HepG2 (cell line): ENCODE data around the gene SYNGR2. TPM values are rescaled to one million over a fixed set of nuclear protein-coding genes. Genes with fewer than 3 reads are reported as not detected.
A peak's percentile ranks its signal among the peaks of the same experiment; 100 is the strongest.

Experiments used
- ATF1 ChIP-seq: IDR thresholded peaks from 2 replicates; pipeline ENCODE4 v1.6.1; 2016; ENCODE audit warnings: mild to moderate bottlenecking, control low read depth
- ATF2 ChIP-seq: sonication (generic); formaldehyde crosslinking; IDR thresholded peaks from 2 replicates; pipeline ENCODE4 v1.4.0; 2020; ENCODE audit warnings: missing genetic modification reagents
- FOXP4 ChIP-seq: sonication (generic); formaldehyde crosslinking; IDR thresholded peaks from 2 replicates; pipeline ENCODE4 v1.4.0; 2020; ENCODE audit warnings: missing genetic modification reagents
- LBX2 ChIP-seq: sonication (generic); formaldehyde crosslinking; IDR thresholded peaks from 2 replicates; pipeline ENCODE4 v1.5.0; 2020; ENCODE audit warnings: missing genetic modification reagents, mild to moderate bottlenecking, borderline replicate concordance
- SAFB2 ChIP-seq: sonication (generic); formaldehyde crosslinking; IDR thresholded peaks from 2 replicates; pipeline ENCODE4 v1.5.1; 2020; ENCODE audit warnings: missing genetic modification reagents, low read depth, mild to moderate bottlenecking, borderline replicate concordance
- SCMH1 ChIP-seq: sonication (generic); formaldehyde crosslinking; IDR thresholded peaks from 2 replicates; pipeline ENCODE4 v1.9.0; 2021; ENCODE audit warnings: missing genetic modification reagents, mild to moderate bottlenecking, borderline replicate concordance
- TBX2 ChIP-seq: sonication (generic); formaldehyde crosslinking; IDR thresholded peaks from 2 replicates; pipeline ENCODE4 v1.5.0; 2020; ENCODE audit warnings: missing genetic modification reagents, mild to moderate bottlenecking, borderline replicate concordance
- THAP11 ChIP-seq: IDR thresholded peaks from 2 replicates; pipeline ENCODE4 v1.6.1; 2016; ENCODE audit warnings: missing biosample characterization, missing genetic modification reagents
- TRIM24 ChIP-seq: sonication (generic); formaldehyde crosslinking; IDR thresholded peaks from 2 replicates; pipeline ENCODE4 v1.8.0; 2022; ENCODE audit warnings: mild to moderate bottlenecking, missing genetic modification reagents
- ZBTB25 ChIP-seq: IDR thresholded peaks from 2 replicates; pipeline ENCODE4 v1.6.1; 2018; ENCODE audit warnings: missing genetic modification reagents
- ZMYM4 ChIP-seq: sonication (generic); formaldehyde crosslinking; IDR thresholded peaks from 2 replicates; pipeline ENCODE4 v1.8.1; 2023; ENCODE audit warnings: mild to moderate bottlenecking, missing genetic modification reagents
- ZNF317 ChIP-seq: sonication (generic); formaldehyde crosslinking; IDR thresholded peaks from 2 replicates; pipeline ENCODE4 v1.5.0; 2020; ENCODE audit warnings: mild to moderate bottlenecking, missing genetic modification reagents
- ZNF550 ChIP-seq: sonication (generic); formaldehyde crosslinking; IDR thresholded peaks from 2 replicates; pipeline ENCODE4 v1.4.0; 2020; ENCODE audit warnings: mild to moderate bottlenecking, missing genetic modification reagents, borderline replicate concordance
- ZNF619 ChIP-seq: sonication (generic); formaldehyde crosslinking; IDR thresholded peaks from 2 replicates; pipeline ENCODE4 v1.4.0; 2020; ENCODE audit warnings: mild to moderate bottlenecking, missing genetic modification reagents
- ZNF746 ChIP-seq: sonication (generic); formaldehyde crosslinking; IDR thresholded peaks from 2 replicates; pipeline ENCODE4 v1.8.0; 2022; ENCODE audit warnings: mild to moderate bottlenecking, missing genetic modification reagents
- ZNF891 ChIP-seq: sonication (generic); formaldehyde crosslinking; IDR thresholded peaks from 2 replicates; pipeline ENCODE4 v1.5.0; 2020; ENCODE audit warnings: mild to moderate bottlenecking, missing genetic modification reagents
- polyA plus RNA-seq, 8 experiments: library from polyadenylated mRNA; depleted of rRNA in 3 of 8; stranded (reverse) in 7 of 8; unstranded in 1 of 8; fragments of >200 nt; fragmentation: Illumina TruSeq in 4 of 8; extraction: Trizol in 4 of 8; gene quantifications; 2 replicates each; pipeline versions ENCODE4 v1.2.1 to v1.2.3, GENCODE V29; 2011 to 2016; ENCODE audit warnings: low read depth in 4 of 8, missing spikeins in 1 of 8, mixed read lengths in 1 of 8; ENCODE audit not compliant: insufficient read depth in 1 of 8
- total RNA-seq, 5 experiments: library from RNA; depleted of rRNA; stranded (reverse); fragments of >200 nt; fragmentation: Illumina TruSeq; extraction: Trizol; gene quantifications; 2 replicates each; pipeline ENCODE4 v1.2.3, GENCODE V29; 2016; ENCODE audit warnings: low read depth in 1 of 5
- TF ChIP-seq, protein P1 (sequence below): IDR thresholded peaks from 2 replicates; pipeline ENCODE4 v1.6.1; 2018; ENCODE audit warnings: missing genetic modification reagents, mild to moderate bottlenecking, missing compliant biosample characterization
- TF ChIP-seq, protein P2 (sequence below): sonication (generic); formaldehyde crosslinking; IDR thresholded peaks from 2 replicates; pipeline ENCODE4 v1.4.0; 2020; ENCODE audit warnings: missing genetic modification reagents
- TF ChIP-seq, protein P3 (sequence below): conservative IDR thresholded peaks from 2 replicates; pipeline ENCODE4 v1.6.1; 2018; ENCODE audit warnings: missing genetic modification reagents

SYNGR2 gene
- total and polyA plus RNA-seq, 2 of the 13 experiments (the other 11 are each of a cell fraction or from before 2014, with no cell fraction given) = 46.7 to 170 TPM

DNA sequence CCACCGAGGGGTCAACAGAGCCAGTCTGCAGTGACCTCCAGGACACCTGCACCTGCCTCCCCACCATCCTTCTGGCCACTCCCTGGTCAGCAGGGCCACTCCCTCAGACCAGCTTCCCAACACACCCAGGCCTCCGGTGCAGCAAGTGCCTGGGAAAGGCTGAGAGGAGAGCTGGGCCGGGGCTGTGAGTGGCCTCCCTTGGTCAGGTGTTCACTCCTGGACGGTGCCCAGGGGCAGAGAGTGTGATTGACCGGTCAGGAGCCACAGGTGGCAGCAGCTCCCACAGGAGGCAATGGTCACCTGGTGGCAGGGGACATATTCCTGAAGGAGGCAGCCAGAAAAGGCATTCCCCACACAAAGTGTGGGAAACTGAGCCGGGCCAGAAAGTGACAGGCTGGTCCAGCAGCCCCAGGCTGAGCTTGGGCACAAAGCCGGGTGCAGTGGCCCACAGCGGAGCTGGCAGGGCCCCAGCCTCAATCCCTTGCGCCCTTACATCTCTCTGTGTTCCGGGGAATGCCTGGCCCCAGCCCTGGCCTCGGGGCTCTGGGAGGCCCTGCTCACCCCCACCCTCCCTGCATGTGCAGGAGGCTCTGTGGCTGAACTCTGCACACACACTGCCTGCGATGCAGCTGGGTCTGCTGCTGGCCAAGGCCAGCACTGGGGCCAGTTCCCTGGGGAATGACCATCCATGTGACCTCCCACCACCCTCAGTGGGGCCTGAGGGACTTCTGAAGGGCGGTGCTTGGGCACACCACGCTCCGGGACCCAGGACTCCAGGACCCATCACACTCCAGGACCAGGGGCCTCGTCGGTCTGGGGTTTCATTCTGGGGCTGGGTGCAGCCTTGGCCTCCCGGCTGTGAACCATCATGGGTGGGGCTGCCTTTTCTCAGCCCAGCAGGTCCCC is 23.4 kb upstream of the SYNGR2 start (continued):
- TF ChIP-seq, protein P1, sequence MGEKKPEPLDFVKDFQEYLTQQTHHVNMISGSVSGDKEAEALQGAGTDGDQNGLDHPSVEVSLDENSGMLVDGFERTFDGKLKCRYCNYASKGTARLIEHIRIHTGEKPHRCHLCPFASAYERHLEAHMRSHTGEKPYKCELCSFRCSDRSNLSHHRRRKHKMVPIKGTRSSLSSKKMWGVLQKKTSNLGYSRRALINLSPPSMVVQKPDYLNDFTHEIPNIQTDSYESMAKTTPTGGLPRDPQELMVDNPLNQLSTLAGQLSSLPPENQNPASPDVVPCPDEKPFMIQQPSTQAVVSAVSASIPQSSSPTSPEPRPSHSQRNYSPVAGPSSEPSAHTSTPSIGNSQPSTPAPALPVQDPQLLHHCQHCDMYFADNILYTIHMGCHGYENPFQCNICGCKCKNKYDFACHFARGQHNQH (CRISPR knock-in tag) = peak; percentile 74; the same call in 1 of the 2 replicates
- TF ChIP-seq ATF1 (no peak), ZNF619 (CRISPR knock-in tag) (no peak), ZBTB25 (CRISPR knock-in tag) (peak; percentile 72; the same call in 1 of the 2 replicates), THAP11 (CRISPR knock-in tag) (peak; percentile 30), ZMYM4 (CRISPR knock-in tag) (peak; percentile 25), ZNF550 (CRISPR knock-in tag) (no peak), SAFB2 (CRISPR knock-in tag) (0 out of 2 replicates have a peak, but pooled peaks have one; percentile 21), ZNF891 (CRISPR knock-in tag) (no peak), SCMH1 (CRISPR knock-in tag) (no peak), ZNF746 (0 out of 2 replicates have a peak, but pooled peaks have one; percentile 41), TRIM24 (no peak), ATF2 (CRISPR knock-in tag) (no peak; the same call in 1 of the 2 replicates), TBX2 (CRISPR knock-in tag) (peak; percentile 91), LBX2 (no peak), ZNF317 (CRISPR knock-in tag) (peak; percentile 83; the same call in 1 of the 2 replicates), FOXP4 (CRISPR knock-in tag) (peak; percentile 69; the same call in 1 of the 2 replicates)
- TF ChIP-seq, protein P2, sequence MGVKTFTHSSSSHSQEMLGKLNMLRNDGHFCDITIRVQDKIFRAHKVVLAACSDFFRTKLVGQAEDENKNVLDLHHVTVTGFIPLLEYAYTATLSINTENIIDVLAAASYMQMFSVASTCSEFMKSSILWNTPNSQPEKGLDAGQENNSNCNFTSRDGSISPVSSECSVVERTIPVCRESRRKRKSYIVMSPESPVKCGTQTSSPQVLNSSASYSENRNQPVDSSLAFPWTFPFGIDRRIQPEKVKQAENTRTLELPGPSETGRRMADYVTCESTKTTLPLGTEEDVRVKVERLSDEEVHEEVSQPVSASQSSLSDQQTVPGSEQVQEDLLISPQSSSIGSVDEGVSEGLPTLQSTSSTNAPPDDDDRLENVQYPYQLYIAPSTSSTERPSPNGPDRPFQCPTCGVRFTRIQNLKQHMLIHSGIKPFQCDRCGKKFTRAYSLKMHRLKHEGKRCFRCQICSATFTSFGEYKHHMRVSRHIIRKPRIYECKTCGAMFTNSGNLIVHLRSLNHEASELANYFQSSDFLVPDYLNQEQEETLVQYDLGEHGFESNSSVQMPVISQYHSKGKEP (CRISPR knock-in tag) = no peak
- TF ChIP-seq, protein P3, sequence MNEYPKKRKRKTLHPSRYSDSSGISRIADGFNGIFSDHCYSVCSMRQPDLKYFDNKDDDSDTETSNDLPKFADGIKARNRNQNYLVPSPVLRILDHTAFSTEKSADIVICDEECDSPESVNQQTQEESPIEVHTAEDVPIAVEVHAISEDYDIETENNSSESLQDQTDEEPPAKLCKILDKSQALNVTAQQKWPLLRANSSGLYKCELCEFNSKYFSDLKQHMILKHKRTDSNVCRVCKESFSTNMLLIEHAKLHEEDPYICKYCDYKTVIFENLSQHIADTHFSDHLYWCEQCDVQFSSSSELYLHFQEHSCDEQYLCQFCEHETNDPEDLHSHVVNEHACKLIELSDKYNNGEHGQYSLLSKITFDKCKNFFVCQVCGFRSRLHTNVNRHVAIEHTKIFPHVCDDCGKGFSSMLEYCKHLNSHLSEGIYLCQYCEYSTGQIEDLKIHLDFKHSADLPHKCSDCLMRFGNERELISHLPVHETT (CRISPR knock-in tag) = peak; percentile 72; the same call in 1 of the 2 replicates
